Measurements from ENCODE around the gene PAX1. TPM values are rescaled to one million over a fixed set of nuclear protein-coding genes. Genes with fewer than 3 reads are reported as not detected.

PAX1 gene
- total RNA-seq, 2 experiments from 2014 or later: not detected

- no peak overlapping the region for H3K4me3 Mint-ChIP-seq
- ChIA-PET POLR2A (no interaction called here), CTCF (no interaction called here)
- H3K9me3 Mint-ChIP-seq: peaks cover 2% of the 10 kb centered on the region
- DNase-seq: no peak
- no peaks in the 10 kb centered on the region for H3K36me3 Mint-ChIP-seq (ENCODE audit: low read depth)
- H3K4me1 Mint-ChIP-seq: no peaks in the 10 kb centered on the region
- H3K27ac Mint-ChIP-seq: no peak overlapping the region
- no peaks in the 10 kb centered on the region for H3K27me3 Mint-ChIP-seq
Observed at GRCh38 chr20:21729316-21729715, 23.9 kb downstream of the PAX1 start.

DNA sequence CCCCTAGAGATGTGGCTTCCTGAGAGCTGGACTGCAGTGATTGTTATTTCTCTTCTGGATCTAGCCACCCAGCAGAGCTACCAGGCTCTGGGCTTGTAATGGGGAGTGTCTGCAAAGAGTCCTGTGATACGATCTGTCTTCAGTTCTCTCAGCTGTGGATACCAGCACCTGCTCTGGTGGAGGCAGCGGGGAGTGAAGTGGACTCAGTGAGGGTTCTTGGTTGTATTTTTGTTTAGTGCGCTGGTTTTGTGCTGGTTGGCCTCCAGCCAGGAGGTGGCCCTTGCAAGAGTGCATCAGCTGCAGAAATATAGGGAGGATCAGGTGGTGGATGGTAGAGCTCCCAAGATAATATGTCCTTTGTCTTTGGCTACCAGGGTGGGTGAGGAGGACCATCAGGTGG lies 33.7 kb downstream of the PAX1 start:
- CTCF ChIA-PET: no interaction called here
- Mint-ChIP-seq H3K4me1 (no peaks in the 10 kb centered on the region), H3K27ac (no peak overlapping the region), H3K27me3 (no peaks in the 10 kb centered on the region), H3K9me3 (no peaks in the 10 kb centered on the region), H3K36me3 (ENCODE audit: low read depth) (no peaks in the 10 kb centered on the region), H3K4me3 (no peak overlapping the region)
- DNase-seq: no peak
- POLR2A ChIA-PET: no interaction called here

DNA sequence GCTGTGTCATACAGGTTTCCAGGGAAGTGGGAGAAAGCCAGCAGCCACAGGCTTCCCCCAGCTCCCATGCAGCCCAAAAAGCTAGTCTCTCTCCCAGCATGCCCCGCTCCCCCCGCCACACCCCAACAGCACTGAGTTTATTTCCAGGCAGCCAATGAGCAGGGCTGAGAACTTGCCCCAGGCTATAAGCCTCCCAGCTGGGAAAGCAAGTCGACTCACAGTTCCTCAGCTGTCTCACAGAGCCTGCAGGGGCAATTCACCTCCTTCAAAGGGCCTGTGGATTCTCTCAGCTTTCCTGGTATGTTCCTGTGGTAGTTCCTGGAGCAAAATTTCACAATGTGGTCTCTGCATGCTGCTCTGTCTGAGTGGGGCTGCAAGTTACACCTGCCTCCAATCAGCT lies 34.2 kb downstream of the PAX1 start:
- Mint-ChIP-seq H3K36me3 (ENCODE audit: low read depth) (no peaks in the 10 kb centered on the region), H3K4me1 (no peaks in the 10 kb centered on the region), H3K27ac (no peak overlapping the region), H3K27me3 (no peaks in the 10 kb centered on the region), H3K9me3 (no peaks in the 10 kb centered on the region), H3K4me3 (no peak overlapping the region)
- ChIA-PET POLR2A (no interaction called here), CTCF (no interaction called here)
- DNase-seq: no peak

- Mint-ChIP-seq H3K27ac (no peak overlapping the region), H3K4me3 (no peak overlapping the region), H3K9me3 (no peaks in the 10 kb centered on the region), H3K36me3 (ENCODE audit: low read depth) (no peaks in the 10 kb centered on the region), H3K27me3 (no peaks in the 10 kb centered on the region), H3K4me1 (no peaks in the 10 kb centered on the region)
- POLR2A ChIA-PET: no interaction called here
- no peak for DNase-seq
- CTCF ChIA-PET: no interaction called here
Observed at GRCh38 chr20:21741266-21741665, 35.8 kb downstream of the PAX1 start.

- POLR2A ChIA-PET: no interaction called here
Observed at GRCh38 chr20:21762646-21763045, 57.2 kb downstream of the PAX1 start.

GRCh38 chr20:21767200-21767738 lies 61.8 kb downstream of the PAX1 start:
- H3K27me3 Mint-ChIP-seq: no peaks in the 10 kb centered on the region
- H3K4me3 Mint-ChIP-seq: no peak overlapping the region
- no peak for DNase-seq
- ChIA-PET POLR2A (no interaction called here), CTCF (no interaction called here)
- H3K27ac Mint-ChIP-seq: no peak overlapping the region
- no peaks in the 10 kb centered on the region for H3K9me3 Mint-ChIP-seq
- no peaks in the 10 kb centered on the region for H3K36me3 Mint-ChIP-seq (ENCODE audit: low read depth)
- H3K4me1 Mint-ChIP-seq: no peaks in the 10 kb centered on the region

More at GRCh38 chr20:21762646-21763045, 57.2 kb downstream of the PAX1 start:
- no peak overlapping the region for H3K4me3 Mint-ChIP-seq
- no peaks in the 10 kb centered on the region for H3K27me3 Mint-ChIP-seq
- no peak overlapping the region for H3K27ac Mint-ChIP-seq
- H3K4me1 Mint-ChIP-seq: no peaks in the 10 kb centered on the region
- no peaks in the 10 kb centered on the region for H3K36me3 Mint-ChIP-seq (ENCODE audit: low read depth)
- no peaks in the 10 kb centered on the region for H3K9me3 Mint-ChIP-seq
- DNase-seq: no peak
- CTCF ChIA-PET: no interaction called here

DNA sequence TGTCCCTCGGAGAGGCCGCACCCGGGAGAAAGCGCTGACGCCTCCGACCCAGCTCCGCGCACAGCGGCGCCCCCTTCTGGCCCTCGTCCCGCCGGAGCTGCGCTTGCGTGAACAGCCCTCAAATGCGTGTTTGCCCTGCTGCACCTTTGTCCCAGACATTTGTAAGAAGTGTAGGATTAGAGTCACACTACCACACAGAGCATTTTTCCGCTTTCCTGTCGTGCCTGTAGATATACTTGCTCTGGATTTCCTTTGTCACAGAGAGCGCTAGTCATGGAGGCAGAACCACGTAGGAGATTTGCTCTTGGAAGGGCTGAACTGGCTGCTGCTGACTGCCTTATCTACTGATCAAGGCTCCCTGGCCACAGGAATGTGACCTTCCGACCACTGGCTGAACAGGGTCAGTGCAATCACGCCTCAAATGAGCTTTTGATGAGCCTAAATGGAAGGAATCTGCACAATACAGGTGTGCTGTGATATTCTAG lies 62.3 kb downstream of the PAX1 start:
- no peaks in the 10 kb centered on the region for H3K9me3 Mint-ChIP-seq
- POLR2A ChIA-PET: no interaction called here
- no peaks in the 10 kb centered on the region for H3K27me3 Mint-ChIP-seq
- H3K4me3 Mint-ChIP-seq: no peak overlapping the region
- no peak for DNase-seq
- CTCF ChIA-PET: no interaction called here
- H3K27ac Mint-ChIP-seq: no peak overlapping the region
- H3K36me3 Mint-ChIP-seq (ENCODE audit: low read depth): no peaks in the 10 kb centered on the region
- H3K4me1 Mint-ChIP-seq: no peaks in the 10 kb centered on the region

Other genes with a start within 250 kb of the PAX1 start
- gene NKX2-2, start 191.6 kb upstream of the PAX1 start, total RNA-seq: not detected

Measured in activated CD4-positive, alpha-beta T cell treated with anti-CD3 and anti-CD28 coated beads, Interleukin-2, amount 10 ng/mL, durations not matched to agents 7 days and 5 days (primary cell).